ENCODE data around the gene TBCK.

TBCK gene

GRCh38 chr4:106315968-106316772 is at the start of gene TBCK, which contains the start of gene AIMP1:
TBCK (minus strand) TSS chr4:106316209; CDS start chr4:106308960, 7,249 bp downstream.
AIMP1 (plus strand) TSS chr4:106316550; CDS start chr4:106325010, 8,460 bp downstream.
- TF ChIP-seq Cebpa-rat (IDR thresholded peaks at IDR 0.05) = no peak
- Histone ChIP-seq H4K20me1 (peaks cover 14% of the 10 kb centered on the region; the same call in 1 of the 2 replicates), H3K36me3 (peaks cover 12% of the 10 kb centered on the region), H3K4me3 (peak within 1 kb of the TSS; percentile 85), H3K9ac (peak within 1 kb of the TSS; percentile 92), H3K4me1 (peaks cover 48% of the 10 kb centered on the region), H3K27me3 (no peaks in the 10 kb centered on the region), H3K27ac (peak within 1 kb of the TSS; percentile 97), H3K4me2 (peak within 1 kb of the TSS; percentile 91), H3K9me3 (peaks cover 12% of the 10 kb centered on the region)

- H3K36me3 ChIP-seq = no peaks in the 10 kb centered on the region
- no peak overlapping the region for H3K4me2 ChIP-seq
- no peak overlapping the region for H3K27ac ChIP-seq
- H4K20me1 ChIP-seq = no peaks in the 10 kb centered on the region
- no peak overlapping the region for H3K9ac ChIP-seq
- H3K4me1 ChIP-seq = no peaks in the 10 kb centered on the region
- no peak for TF ChIP-seq Cebpa-rat (IDR thresholded peaks at IDR 0.05)
- H3K9me3 ChIP-seq = no peaks in the 10 kb centered on the region
- H3K4me3 ChIP-seq = no peak overlapping the region
- H3K27me3 ChIP-seq = no peaks in the 10 kb centered on the region
Measured at GRCh38 chr4:106365613-106366012, 49.6 kb upstream of the TBCK start.

- no peaks in the 10 kb centered on the region for H3K9me3 ChIP-seq
- H3K27ac ChIP-seq = no peak overlapping the region
- H3K4me3 ChIP-seq = no peak overlapping the region
- H3K4me2 ChIP-seq = no peak overlapping the region
- H3K36me3 ChIP-seq = no peaks in the 10 kb centered on the region
- no peaks in the 10 kb centered on the region for H3K4me1 ChIP-seq
- no peaks in the 10 kb centered on the region for H4K20me1 ChIP-seq
- no peak overlapping the region for H3K9ac ChIP-seq
- TF ChIP-seq Cebpa-rat (IDR thresholded peaks at IDR 0.05) = no peak
- H3K27me3 ChIP-seq = no peaks in the 10 kb centered on the region
Measured at GRCh38 chr4:106364282-106364681, 48.3 kb upstream of the TBCK start.

DNA sequence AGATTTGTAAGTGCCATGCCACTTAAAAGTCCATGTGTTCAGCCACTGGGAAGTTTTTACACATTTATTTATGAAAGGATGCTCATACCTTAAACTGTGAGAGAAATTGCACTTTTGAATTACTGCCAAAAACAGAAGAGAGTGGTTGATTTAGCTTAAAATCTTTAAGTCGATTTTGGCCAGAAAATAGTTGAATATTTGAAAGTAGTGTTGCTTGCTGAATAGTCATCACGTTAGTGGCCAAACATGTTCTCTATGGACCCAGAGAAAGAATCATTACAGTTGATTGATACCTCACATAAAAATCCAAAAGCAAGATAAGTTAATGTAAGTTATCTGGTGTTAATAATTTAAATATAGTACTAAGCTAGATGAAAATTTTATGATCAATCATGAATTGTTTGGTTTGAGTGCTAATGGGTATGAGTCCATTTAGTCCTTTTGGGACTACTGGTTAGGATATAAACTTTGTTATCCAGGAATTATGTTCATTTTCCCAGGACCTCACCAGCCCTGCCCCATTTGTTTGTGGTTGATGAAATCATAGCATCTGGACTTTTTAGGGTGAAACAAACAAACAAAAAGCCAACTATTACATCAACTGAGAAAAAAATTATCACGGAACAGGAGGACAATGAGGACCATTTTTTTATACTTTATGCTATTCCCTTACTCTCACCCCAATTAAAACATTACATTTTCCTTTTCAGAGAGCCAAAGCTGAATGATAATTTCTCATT is 46.2 kb upstream of the TBCK start:
- H3K27ac ChIP-seq = no peak overlapping the region
- TF ChIP-seq Cebpa-rat (IDR thresholded peaks at IDR 0.05) = no peak
- no peak overlapping the region for H3K4me2 ChIP-seq

GRCh38 chr4:106358899-106359298 is 42.9 kb upstream of the TBCK start:
- H4K20me1 ChIP-seq = no peaks in the 10 kb centered on the region
- H3K36me3 ChIP-seq = no peaks in the 10 kb centered on the region
- H3K4me2 ChIP-seq = no peak overlapping the region
- H3K9me3 ChIP-seq = no peaks in the 10 kb centered on the region
- H3K4me3 ChIP-seq = no peak overlapping the region
- no peaks in the 10 kb centered on the region for H3K27me3 ChIP-seq
- no peak for TF ChIP-seq Cebpa-rat (IDR thresholded peaks at IDR 0.05)
- H3K27ac ChIP-seq = no peak overlapping the region
- no peak overlapping the region for H3K9ac ChIP-seq
- H3K4me1 ChIP-seq = 0 out of 2 replicates have a peak, but pooled peaks cover 7% of the 10 kb centered on the region

More for the DNA sequence above, 46.2 kb upstream of the TBCK start:
- Histone ChIP-seq H3K36me3 (no peaks in the 10 kb centered on the region), H3K9ac (no peak overlapping the region), H4K20me1 (no peaks in the 10 kb centered on the region), H3K9me3 (no peaks in the 10 kb centered on the region), H3K4me1 (0 out of 2 replicates have a peak, but pooled peaks cover 7% of the 10 kb centered on the region), H3K27me3 (no peaks in the 10 kb centered on the region), H3K4me3 (no peak overlapping the region)

- H3K9ac ChIP-seq = no peak overlapping the region
- no peak overlapping the region for H3K27ac ChIP-seq
- no peaks in the 10 kb centered on the region for H3K27me3 ChIP-seq
- no peak overlapping the region for H3K4me3 ChIP-seq
- 0 out of 2 replicates have a peak, but pooled peaks cover 7% of the 10 kb centered on the region for H3K4me1 ChIP-seq
- no peak for TF ChIP-seq Cebpa-rat (IDR thresholded peaks at IDR 0.05)
- no peak overlapping the region for H3K4me2 ChIP-seq
- no peaks in the 10 kb centered on the region for H3K9me3 ChIP-seq
- H3K36me3 ChIP-seq = 0 out of 2 replicates have a peak, but pooled peaks cover 6% of the 10 kb centered on the region
- no peaks in the 10 kb centered on the region for H4K20me1 ChIP-seq
Measured at GRCh38 chr4:106355193-106355592, 39.2 kb upstream of the TBCK start.

GRCh38 chr4:106353786-106354185 is 37.8 kb upstream of the TBCK start:
- H3K4me3 ChIP-seq = no peak overlapping the region
- H3K27ac ChIP-seq = no peak overlapping the region
- no peak overlapping the region for H3K4me2 ChIP-seq
- 0 out of 2 replicates have a peak, but pooled peaks cover 7% of the 10 kb centered on the region for H3K4me1 ChIP-seq
- TF ChIP-seq Cebpa-rat (IDR thresholded peaks at IDR 0.05) = no peak
- no peaks in the 10 kb centered on the region for H4K20me1 ChIP-seq
- peaks cover 14% of the 10 kb centered on the region for H3K36me3 ChIP-seq
- H3K27me3 ChIP-seq = no peaks in the 10 kb centered on the region
- H3K9me3 ChIP-seq = no peaks in the 10 kb centered on the region
- no peak overlapping the region for H3K9ac ChIP-seq

- H3K9me3 ChIP-seq = no peaks in the 10 kb centered on the region
- TF ChIP-seq Cebpa-rat (IDR thresholded peaks at IDR 0.05) = no peak
- no peak overlapping the region for H3K4me2 ChIP-seq
- H3K27ac ChIP-seq = no peak overlapping the region
- H3K9ac ChIP-seq = no peak overlapping the region
- peaks cover 37% of the 10 kb centered on the region for H3K36me3 ChIP-seq
- H3K4me3 ChIP-seq = no peak overlapping the region
- no peaks in the 10 kb centered on the region for H4K20me1 ChIP-seq
- H3K4me1 ChIP-seq = peaks cover 4% of the 10 kb centered on the region; the same call in 1 of the 2 replicates
- no peaks in the 10 kb centered on the region for H3K27me3 ChIP-seq
Measured at GRCh38 chr4:106351016-106351415, 35.0 kb upstream of the TBCK start.

DNA sequence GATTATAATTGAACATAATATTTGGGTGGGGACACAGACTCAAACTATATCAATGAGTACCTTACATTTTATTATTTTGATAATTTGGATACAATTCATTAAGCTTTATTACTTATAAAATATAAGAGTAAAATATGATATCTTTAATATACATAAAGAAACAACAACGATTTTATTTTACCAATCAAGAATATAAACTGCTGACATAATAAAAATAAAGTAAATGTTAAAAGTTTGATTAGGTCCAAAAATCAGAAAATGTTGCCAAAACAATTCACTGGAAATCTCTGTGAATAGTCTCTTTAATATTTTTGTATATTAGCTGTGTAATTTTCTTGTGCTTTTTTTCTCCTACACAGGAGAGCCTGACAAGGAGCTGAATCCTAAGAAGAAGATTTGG is 31.2 kb upstream of the TBCK start:
- no peak overlapping the region for H3K4me3 ChIP-seq
- no peaks in the 10 kb centered on the region for H3K9me3 ChIP-seq
- H3K27me3 ChIP-seq = no peaks in the 10 kb centered on the region
- H3K4me1 ChIP-seq = peaks cover 4% of the 10 kb centered on the region; the same call in 1 of the 2 replicates
- H3K36me3 ChIP-seq = peaks cover 42% of the 10 kb centered on the region
- no peak for TF ChIP-seq Cebpa-rat (IDR thresholded peaks at IDR 0.05)
- H3K4me2 ChIP-seq = no peak overlapping the region
- no peak overlapping the region for H3K27ac ChIP-seq
- H3K9ac ChIP-seq = no peak overlapping the region
- peaks cover 33% of the 10 kb centered on the region for H4K20me1 ChIP-seq

GRCh38 chr4:106344647-106344970 is 28.6 kb upstream of the TBCK start:
- H3K4me2 ChIP-seq = no peak overlapping the region
- peaks cover 58% of the 10 kb centered on the region for H3K36me3 ChIP-seq
- no peak overlapping the region for H3K9ac ChIP-seq
- no peak for TF ChIP-seq Cebpa-rat (IDR thresholded peaks at IDR 0.05)
- peaks cover 52% of the 10 kb centered on the region for H4K20me1 ChIP-seq
- peaks cover 4% of the 10 kb centered on the region; the same call in 1 of the 2 replicates for H3K4me1 ChIP-seq
- H3K4me3 ChIP-seq = no peak overlapping the region
- H3K9me3 ChIP-seq = peaks cover 15% of the 10 kb centered on the region
- H3K27me3 ChIP-seq = no peaks in the 10 kb centered on the region
- H3K27ac ChIP-seq = no peak overlapping the region
